T-helper 2 cell treated with Interferon-gamma antibody and Interleukin-4, amounts not matched to agents 5 μg/mL and 100 μg/mL, for 36 hours (primary cell): ENCODE results near the gene POPDC2.
A peak's percentile ranks its signal among the peaks of the same experiment; 100 is the strongest.
"Not testable (repeated sequence)": the region's sequence is repeated elsewhere in the genome, so short reads cannot be mapped to it uniquely, and the experiment has no call there.

Source experiments
- DNase-seq: peaks from one replicate; pipeline ENCODE4 v3.0.0; 2021; ENCODE audit warnings: low spot score
- H3K27ac Mint-ChIP-seq: one replicate; pipeline ENCODE4 v1.8.0; 2021; ENCODE audit warnings: mild to moderate bottlenecking, mixed read lengths
- H3K27me3 Mint-ChIP-seq: one replicate; pipeline ENCODE4 v1.8.0; 2021; ENCODE audit warnings: low read depth, mixed read lengths
- H3K36me3 Mint-ChIP-seq: one replicate; pipeline ENCODE4 v1.8.0; 2021; ENCODE audit warnings: low read depth, mixed read lengths
- H3K4me1 Mint-ChIP-seq: one replicate; pipeline ENCODE4 v1.8.0; 2021; ENCODE audit warnings: low read depth, mixed read lengths
- H3K4me3 Mint-ChIP-seq: one replicate; pipeline ENCODE4 v1.8.0; 2022; ENCODE audit warnings: mild to moderate bottlenecking, moderate library complexity, mixed read lengths
- H3K9me3 Mint-ChIP-seq: one replicate; pipeline ENCODE4 v1.8.0; 2021; ENCODE audit warnings: mixed read lengths

Gene POPDC2

DNA sequence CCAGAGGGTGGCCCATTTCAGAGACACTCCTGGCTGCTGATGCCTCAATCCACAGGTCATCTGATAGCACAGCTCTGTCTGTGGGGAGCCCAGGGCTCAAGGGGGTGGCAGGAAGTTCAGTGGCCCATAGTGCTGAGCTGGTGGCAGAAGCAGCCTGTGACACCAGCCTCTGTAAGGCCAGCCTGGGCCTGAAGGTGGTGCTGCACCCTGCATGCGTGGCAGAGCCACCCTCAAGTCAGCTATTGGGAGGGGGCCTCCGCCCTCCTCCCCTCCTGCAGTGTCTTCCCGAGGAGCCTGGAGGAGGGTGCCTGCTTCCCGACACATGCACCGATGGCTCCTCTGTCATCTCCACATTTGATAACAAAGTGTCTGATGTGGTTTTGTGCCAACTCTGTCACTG lies 59.7 kb downstream of the POPDC2 start:
- Mint-ChIP-seq H3K9me3 (no peaks in the 10 kb centered on the region), H3K4me3 (no peak overlapping the region), H3K27ac (no peak overlapping the region), H3K27me3 (no peaks in the 10 kb centered on the region), H3K4me1 (peaks cover 19% of the 10 kb centered on the region), H3K36me3 (no peaks in the 10 kb centered on the region)
- peak; percentile 27 for DNase-seq

- Mint-ChIP-seq H3K27me3 (no peaks in the 10 kb centered on the region), H3K9me3 (no peaks in the 10 kb centered on the region), H3K4me3 (no peak overlapping the region), H3K36me3 (no peaks in the 10 kb centered on the region), H3K4me1 (peaks cover 14% of the 10 kb centered on the region), H3K27ac (peak overlapping the region; percentile 50)
- DNase-seq = no peak
Measured at GRCh38 chr3:119599558-119600174, 60.7 kb downstream of the POPDC2 start.

DNA sequence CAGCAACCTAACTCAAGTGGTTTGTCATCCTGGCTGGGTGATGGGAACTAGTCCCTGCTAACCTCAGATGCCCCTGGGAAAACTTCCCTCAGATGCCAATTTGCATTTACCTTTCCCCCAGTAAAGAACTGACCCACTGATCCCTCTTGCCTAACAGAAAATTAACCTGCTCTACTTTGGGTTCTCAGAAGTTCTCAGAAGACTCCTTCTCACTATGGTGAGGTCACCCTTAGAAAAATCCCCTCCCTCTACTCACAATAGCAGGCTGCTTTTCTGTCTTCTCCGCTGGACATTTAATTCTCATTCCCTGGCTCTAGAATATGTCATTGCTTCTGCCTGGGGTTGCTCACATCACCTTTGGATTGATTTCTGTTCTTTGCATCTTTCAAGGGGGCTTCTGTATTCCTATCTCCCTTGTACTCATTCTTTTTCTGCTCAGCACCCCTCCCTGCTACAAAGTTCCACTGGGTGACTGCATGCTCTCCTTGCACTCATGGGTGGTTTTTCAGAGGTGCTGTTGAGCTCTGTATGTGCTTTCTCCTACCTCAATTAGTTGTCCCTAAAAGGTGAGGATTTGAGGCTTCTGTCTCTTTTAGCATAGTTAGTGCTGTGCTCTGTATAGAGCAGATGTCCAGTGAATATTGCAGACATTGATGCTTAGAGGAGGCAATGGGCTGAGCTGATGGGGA lies 61.8 kb downstream of the POPDC2 start:
- DNase-seq = no peak
- peaks cover 14% of the 10 kb centered on the region for H3K4me1 Mint-ChIP-seq
- no peaks in the 10 kb centered on the region for H3K9me3 Mint-ChIP-seq
- peaks cover 2% of the 10 kb centered on the region for H3K27me3 Mint-ChIP-seq
- H3K4me3 Mint-ChIP-seq = no peak overlapping the region
- no peaks in the 10 kb centered on the region for H3K36me3 Mint-ChIP-seq
- H3K27ac Mint-ChIP-seq = no peak overlapping the region

DNA sequence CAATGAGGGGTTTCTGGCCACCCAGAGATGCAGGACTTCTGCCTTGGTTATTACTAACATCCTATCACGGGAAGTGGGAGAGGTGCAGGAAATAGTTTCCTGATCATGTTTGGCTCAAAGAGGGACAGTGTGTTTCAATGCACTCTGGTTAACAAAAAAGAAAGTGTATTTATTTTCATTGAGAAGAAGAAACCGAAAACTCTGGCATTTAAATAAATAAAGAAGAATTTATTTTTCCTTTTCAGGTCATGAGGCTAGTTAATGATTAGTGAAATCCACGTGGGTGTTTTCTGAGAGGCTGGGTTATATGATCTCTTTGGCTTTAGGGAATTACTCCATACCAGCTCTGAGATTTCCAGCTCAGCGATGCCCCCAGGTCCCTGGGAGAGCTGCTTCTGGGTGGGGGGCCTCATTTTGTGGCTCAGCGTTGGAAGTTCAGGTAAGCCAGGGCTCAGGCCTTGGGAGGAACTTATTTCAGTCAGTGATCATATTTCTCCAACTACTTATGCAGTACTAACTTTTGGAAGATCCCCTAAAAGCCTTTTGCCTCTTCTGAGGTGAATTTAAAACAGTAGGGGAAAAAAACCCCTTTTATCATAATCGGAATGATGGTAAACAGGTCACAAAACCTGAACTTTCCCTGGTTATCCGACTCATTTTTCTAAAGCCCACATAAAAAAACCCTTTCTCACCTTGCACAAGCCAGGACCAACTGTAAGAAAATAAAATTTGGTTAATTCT lies 62.7 kb downstream of the POPDC2 start, which contains the start of gene PLA1A:
Gene PLA1A, plus strand, starts transcription at position 338 of the 741 bp plus-strand sequence. Its CDS starts 29 bp downstream, at position 367.
- no peaks in the 10 kb centered on the region for H3K9me3 Mint-ChIP-seq
- no peak within 1 kb of the TSS for H3K27ac Mint-ChIP-seq
- no peaks in the 10 kb centered on the region for H3K36me3 Mint-ChIP-seq
- H3K4me3 Mint-ChIP-seq = no peak within 1 kb of the TSS
- DNase-seq = no peak
- peaks cover 2% of the 10 kb centered on the region for H3K27me3 Mint-ChIP-seq
- H3K4me1 Mint-ChIP-seq = peaks cover 14% of the 10 kb centered on the region

DNA sequence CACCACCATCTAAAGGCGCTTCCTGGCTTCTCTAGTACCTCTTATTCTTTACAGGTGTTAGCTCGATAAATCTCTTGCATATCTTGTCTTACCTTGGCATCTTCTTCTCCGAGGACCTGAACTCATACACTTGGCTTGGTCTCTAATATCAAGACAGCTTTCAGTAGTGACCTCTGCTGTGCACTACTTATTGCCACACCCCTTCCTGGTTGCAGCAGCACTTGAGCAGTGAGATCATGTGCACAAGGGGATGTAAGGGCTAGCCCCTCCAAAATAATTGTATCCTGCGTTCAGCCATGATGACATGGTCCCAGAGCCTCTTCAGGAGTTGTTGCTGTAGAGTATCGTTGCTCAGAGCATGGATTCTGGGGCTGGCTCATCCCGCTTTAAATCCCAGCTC lies 64.0 kb downstream of the POPDC2 start:
- no peak for DNase-seq
- Mint-ChIP-seq H3K27me3 (peaks cover 2% of the 10 kb centered on the region), H3K4me1 (peaks cover 14% of the 10 kb centered on the region), H3K9me3 (no peaks in the 10 kb centered on the region), H3K4me3 (no peak overlapping the region), H3K27ac (no peak overlapping the region), H3K36me3 (no peaks in the 10 kb centered on the region)

DNA sequence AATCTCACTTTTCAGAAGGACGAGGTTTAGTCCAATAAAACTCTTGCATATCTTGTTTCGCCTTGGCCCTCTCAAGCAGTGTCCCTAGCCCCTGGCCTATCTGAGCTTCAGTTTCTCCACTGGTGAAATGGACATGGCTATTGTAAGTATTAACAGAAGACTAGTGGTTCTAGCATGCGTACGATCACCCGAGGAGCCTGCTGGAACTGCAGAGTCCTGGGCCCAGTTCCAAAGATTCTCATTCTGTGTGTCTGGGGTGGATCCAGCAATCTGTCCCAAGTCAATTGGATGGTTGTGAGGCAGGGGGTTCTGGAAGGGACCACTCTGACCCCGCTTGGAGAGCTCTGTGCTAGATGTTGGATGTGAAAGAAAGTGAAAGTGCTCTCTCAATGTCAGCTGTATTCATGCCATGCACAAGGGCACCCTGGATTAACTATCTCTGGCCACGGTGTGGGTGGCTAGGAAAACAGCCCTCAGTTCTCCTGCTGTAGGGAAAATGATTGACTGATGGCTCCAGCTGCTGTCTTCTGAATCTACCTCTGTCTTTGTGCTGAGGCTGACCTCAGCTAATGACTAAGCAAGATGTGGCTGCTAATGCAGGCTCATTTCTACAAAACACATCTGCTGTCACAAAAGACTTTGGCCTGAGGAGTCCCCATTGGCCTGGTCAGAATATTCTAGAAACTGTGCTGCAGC lies 64.6 kb downstream of the POPDC2 start:
- no peaks in the 10 kb centered on the region for H3K36me3 Mint-ChIP-seq
- H3K4me1 Mint-ChIP-seq = peaks cover 12% of the 10 kb centered on the region
- no peak for DNase-seq
- H3K27me3 Mint-ChIP-seq = peaks cover 2% of the 10 kb centered on the region
- no peak overlapping the region for H3K27ac Mint-ChIP-seq
- no peak overlapping the region for H3K4me3 Mint-ChIP-seq
- no peaks in the 10 kb centered on the region for H3K9me3 Mint-ChIP-seq

DNA sequence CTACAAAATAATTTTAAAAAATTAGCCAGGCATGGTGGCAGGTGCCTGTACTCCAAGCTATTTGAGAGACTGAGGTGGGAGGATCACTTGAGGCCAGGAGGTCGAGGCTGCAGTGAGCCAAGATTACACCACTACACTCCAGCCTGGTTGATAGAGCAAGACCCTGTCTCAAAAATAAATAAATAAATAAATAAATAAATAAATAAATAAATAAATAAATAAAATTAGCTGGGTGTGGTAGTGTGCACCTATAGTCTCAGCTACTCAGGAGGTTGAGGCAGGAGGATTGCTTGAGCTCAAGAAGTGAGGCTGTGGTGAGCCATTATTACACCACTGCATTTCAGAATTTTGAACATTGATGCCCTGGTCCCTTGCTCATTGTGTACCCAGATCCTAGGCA lies 65.5 kb downstream of the POPDC2 start:
- DNase-seq, H3K4me3 Mint-ChIP-seq, H3K27me3 Mint-ChIP-seq, H3K36me3 Mint-ChIP-seq, H3K9me3 Mint-ChIP-seq, H3K27ac Mint-ChIP-seq: not testable (repeated sequence)
- peaks cover 14% of the 10 kb centered on the region for H3K4me1 Mint-ChIP-seq

DNA sequence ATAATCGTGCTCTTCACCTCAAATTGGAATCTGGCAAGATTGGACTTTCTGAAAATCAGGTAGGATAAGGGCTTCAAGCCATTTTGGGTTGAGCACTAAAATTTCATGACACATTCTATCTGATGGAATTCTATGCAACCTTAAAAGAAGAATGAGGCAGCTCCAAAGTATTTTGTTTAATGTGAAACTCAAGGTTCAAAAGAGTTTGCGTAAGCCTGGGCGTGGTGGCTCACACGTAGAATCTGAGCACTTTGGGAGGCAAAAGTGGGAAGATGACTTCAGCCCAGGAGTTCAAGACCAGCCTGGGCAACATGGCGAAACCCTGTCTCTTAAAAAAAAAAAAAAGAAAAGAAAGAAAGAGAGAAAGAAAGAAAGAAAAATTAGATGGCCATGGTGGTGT lies 66.3 kb downstream of the POPDC2 start:
- H3K4me3 Mint-ChIP-seq = no peak overlapping the region
- no peak overlapping the region for H3K27ac Mint-ChIP-seq
- H3K36me3 Mint-ChIP-seq = peaks cover 5% of the 10 kb centered on the region
- H3K4me1 Mint-ChIP-seq = peaks cover 12% of the 10 kb centered on the region
- H3K27me3 Mint-ChIP-seq = peaks cover 8% of the 10 kb centered on the region
- no peak for DNase-seq
- peaks cover 11% of the 10 kb centered on the region for H3K9me3 Mint-ChIP-seq

- Mint-ChIP-seq H3K4me1 (peaks cover 14% of the 10 kb centered on the region), H3K27ac (no peak overlapping the region), H3K27me3 (peaks cover 8% of the 10 kb centered on the region), H3K4me3 (no peak overlapping the region), H3K36me3 (peaks cover 5% of the 10 kb centered on the region), H3K9me3 (peaks cover 11% of the 10 kb centered on the region)
- DNase-seq = no peak
Measured at GRCh38 chr3:119592861-119593260, 67.5 kb downstream of the POPDC2 start.
